HEK293 (cell line): Measurements from ENCODE around the gene JKAMP.
A peak's percentile ranks its signal among the peaks of the same experiment; 100 is the strongest.

Experiments used
- CTCF ChIA-PET: fragments of 350-600 bp; formaldehyde crosslinking; extraction: SDS; loops from one replicate; lab custom pipeline; 2021; ENCODE audit warnings: antibody characterized with exemption; lab: Yijun Ruan, JAX
- POLR2A ChIA-PET: fragments of 300-600 bp; formaldehyde crosslinking; extraction: SDS; loops from one replicate; lab custom pipeline; 2020; ENCODE audit warnings: antibody characterized with exemption, inconsistent platforms; lab: Yijun Ruan, JAX
- H3K27ac ChIP-seq: fragments of 200-500 bp; sonication (Bioruptor generic); 2 replicates; pipeline ENCODE4 v1.5.1; 2014; ENCODE audit warnings: low read depth, low read length, control low read depth, inconsistent platforms; ENCODE audit errors: extremely low read depth
- H3K36me3 ChIP-seq, 2 experiments: fragments of 200-500 bp in 1 of 2; sonication (Bioruptor generic) in 1 of 2; 1 replicate in 1 of 2; 2 replicates in 1 of 2; pipeline ENCODE4 v1.5.1; 2014 to 2017; ENCODE audit warnings: inconsistent platforms in 2 of 2, low read length in 2 of 2; ENCODE audit not compliant: control insufficient read depth in 2 of 2, insufficient read depth in 1 of 2
- H3K4me1 ChIP-seq: fragments of 200-500 bp; sonication (Bioruptor generic); 2 replicates; pipeline ENCODE4 v1.5.1; 2014; ENCODE audit warnings: mild to moderate bottlenecking, low read length, inconsistent platforms; ENCODE audit not compliant: control insufficient read depth, insufficient read depth
- H3K4me3 ChIP-seq: 2 replicates; pipeline ENCODE4 v1.5.1; 2011; ENCODE audit warnings: low read depth, mild to moderate bottlenecking, control low read depth, low read length, moderate library complexity
- H3K9me3 ChIP-seq: fragments of 200-500 bp; sonication (Bioruptor generic); 2 replicates; pipeline ENCODE4 v1.5.1; 2014; ENCODE audit warnings: low read depth, low read length, inconsistent platforms; ENCODE audit not compliant: control insufficient read depth, insufficient read depth
- GLI2 ChIP-seq: fragments of 450-650 bp; formaldehyde crosslinking; IDR thresholded peaks from 2 replicates; pipeline ENCODE4; 2017; ENCODE audit warnings: missing biosample characterization, missing genetic modification characterization, low read depth, borderline replicate concordance
- GLI4 ChIP-seq: fragments of 450-650 bp; formaldehyde crosslinking; IDR thresholded peaks from 2 replicates; pipeline ENCODE4 v1.5.1; 2016; ENCODE audit warnings: missing biosample characterization, missing genetic modification characterization
- HOXA7 ChIP-seq: sonication (generic); formaldehyde crosslinking; IDR thresholded peaks from 2 replicates; pipeline ENCODE4 v1.8.1; 2022; ENCODE audit warnings: missing genetic modification reagents, borderline replicate concordance
- KLF7 ChIP-seq: fragments of 450-650 bp; formaldehyde crosslinking; IDR thresholded peaks from 2 replicates; pipeline ENCODE4 v1.5.1; 2016; ENCODE audit warnings: missing biosample characterization, missing genetic modification characterization, borderline replicate concordance
- KLF9 ChIP-seq: fragments of 450-650 bp; formaldehyde crosslinking; IDR thresholded peaks from 2 replicates; pipeline ENCODE4 v1.5.1; 2016; ENCODE audit warnings: missing biosample characterization, missing genetic modification characterization, low read depth
- ZEB2 ChIP-seq: fragments of 450-650 bp; formaldehyde crosslinking; IDR thresholded peaks from 2 replicates; pipeline ENCODE4 v1.5.1; 2016; ENCODE audit warnings: missing biosample characterization, missing genetic modification characterization
- ZFP41 ChIP-seq: fragments of 450-650 bp; formaldehyde crosslinking; IDR thresholded peaks from 2 replicates; pipeline ENCODE4 v1.5.1; 2016; ENCODE audit warnings: missing biosample characterization, missing genetic modification characterization, borderline replicate concordance
- ZIC2 ChIP-seq: fragments of 450-650 bp; formaldehyde crosslinking; IDR thresholded peaks from 2 replicates; pipeline ENCODE4 v1.5.1; 2016; ENCODE audit warnings: missing biosample characterization, missing genetic modification characterization
- ZNF132 ChIP-seq: fragments of 450-650 bp; formaldehyde crosslinking; IDR thresholded peaks from 2 replicates; pipeline ENCODE4 v1.5.1; 2017; ENCODE audit warnings: missing biosample characterization, missing genetic modification characterization, borderline replicate concordance
- ZNF18 ChIP-seq: fragments of 450-650 bp; formaldehyde crosslinking; IDR thresholded peaks from 2 replicates; pipeline ENCODE4 v1.5.1; 2016; ENCODE audit warnings: missing biosample characterization, missing genetic modification characterization
- ZNF214 ChIP-seq: fragments of 450-650 bp; formaldehyde crosslinking; IDR thresholded peaks from 2 replicates; pipeline ENCODE4 v1.5.1; 2017; ENCODE audit warnings: missing biosample characterization, mild to moderate bottlenecking, missing genetic modification characterization, borderline replicate concordance
- ZNF221 ChIP-seq: fragments of 450-650 bp; formaldehyde crosslinking; IDR thresholded peaks from 2 replicates; pipeline ENCODE4 v1.5.1; 2017; ENCODE audit warnings: missing biosample characterization, missing genetic modification characterization, borderline replicate concordance
- ZNF223 ChIP-seq: fragments of 450-650 bp; formaldehyde crosslinking; IDR thresholded peaks from 2 replicates; pipeline ENCODE4 v1.5.1; 2016; ENCODE audit warnings: missing biosample characterization, missing genetic modification characterization
- ZNF26 ChIP-seq: fragments of 450-650 bp; formaldehyde crosslinking; IDR thresholded peaks from 2 replicates; pipeline ENCODE4 v1.5.1; 2016; ENCODE audit warnings: missing biosample characterization, missing genetic modification characterization
- ZNF335 ChIP-seq: fragments of 450-650 bp; formaldehyde crosslinking; conservative IDR thresholded peaks from 2 replicates; pipeline ENCODE4 v1.5.1; 2016; ENCODE audit warnings: missing biosample characterization, missing genetic modification characterization
- ZNF341 ChIP-seq: fragments of 450-650 bp; formaldehyde crosslinking; IDR thresholded peaks from 2 replicates; pipeline ENCODE4; 2016; ENCODE audit warnings: low read depth, missing biosample characterization, missing genetic modification characterization
- ZNF366 ChIP-seq: fragments of 450-650 bp; formaldehyde crosslinking; conservative IDR thresholded peaks from 2 replicates; pipeline ENCODE4 v1.5.1; 2016; ENCODE audit warnings: missing biosample characterization, missing genetic modification characterization
- ZNF404 ChIP-seq: fragments of 450-650 bp; formaldehyde crosslinking; IDR thresholded peaks from 2 replicates; pipeline ENCODE4 v1.5.1; 2017; ENCODE audit warnings: missing biosample characterization, missing genetic modification characterization
- ZNF529 ChIP-seq: fragments of 450-650 bp; formaldehyde crosslinking; IDR thresholded peaks from 2 replicates; pipeline ENCODE4 v1.5.1; 2017; ENCODE audit warnings: missing genetic modification characterization, missing biosample characterization; ENCODE audit not compliant: insufficient replicate concordance
- ZNF530 ChIP-seq: fragments of 450-650 bp; formaldehyde crosslinking; IDR thresholded peaks from 2 replicates; pipeline ENCODE4 v1.5.1; 2016; ENCODE audit warnings: low read depth, missing biosample characterization, missing genetic modification characterization
- ZNF555 ChIP-seq: fragments of 450-650 bp; formaldehyde crosslinking; conservative IDR thresholded peaks from 2 replicates; pipeline ENCODE4 v1.5.1; 2017; ENCODE audit warnings: missing biosample characterization, mild to moderate bottlenecking, missing genetic modification characterization, inconsistent platforms
- ZNF660 ChIP-seq: fragments of 450-650 bp; IDR thresholded peaks from 2 replicates; pipeline ENCODE4 v1.5.1; 2018; ENCODE audit warnings: missing biosample characterization, mild to moderate bottlenecking, missing genetic modification characterization
- ZNF768 ChIP-seq: fragments of 450-650 bp; formaldehyde crosslinking; IDR thresholded peaks from 2 replicates; pipeline ENCODE4 v1.5.1; 2018; ENCODE audit warnings: missing biosample characterization, mild to moderate bottlenecking, missing genetic modification characterization
- ZSCAN23 ChIP-seq: fragments of 450-650 bp; formaldehyde crosslinking; IDR thresholded peaks from 2 replicates; pipeline ENCODE4 v1.5.1; 2016; ENCODE audit warnings: missing biosample characterization, missing genetic modification characterization
- ZSCAN4 ChIP-seq: fragments of 450-650 bp; formaldehyde crosslinking; IDR thresholded peaks from 2 replicates; pipeline ENCODE4 v1.5.1; 2017; ENCODE audit warnings: missing biosample characterization, missing genetic modification characterization
- TF ChIP-seq, protein P1 (sequence below): fragments of 450-650 bp; formaldehyde crosslinking; IDR thresholded peaks from 2 replicates; pipeline ENCODE4 v1.5.1; 2017; ENCODE audit warnings: missing biosample characterization, mild to moderate bottlenecking, missing genetic modification characterization, moderate library complexity

Gene JKAMP

GRCh38 chr14:59483819-59484638 is at the start of gene JKAMP, which contains the start of gene L3HYPDH (continued):
- TF ChIP-seq ZNF341 (tag by site-specific recombination) = peak; percentile 87
- no peak for TF ChIP-seq KLF7 (tag by site-specific recombination)
- no peak for TF ChIP-seq ZSCAN23 (tag by site-specific recombination)
- TF ChIP-seq ZIC2 = peak; percentile 72
- TF ChIP-seq ZNF18 (tag by site-specific recombination) = no peak
- peak; percentile 46 for TF ChIP-seq ZEB2
- peak; percentile 85 for TF ChIP-seq KLF9
- TF ChIP-seq ZNF530 (tag by site-specific recombination) = no peak
- TF ChIP-seq ZNF223 = peak; percentile 46; the same call in 1 of the 2 replicates

GRCh38 chr14:59435101-59435500 is 49.2 kb upstream of the JKAMP start:
- H3K36me3 ChIP-seq = no peaks in the 10 kb centered on the region; a peak in 1 of 3 replicates
- no peak overlapping the region for H3K4me3 ChIP-seq
- H3K9me3 ChIP-seq = no peaks in the 10 kb centered on the region
- CTCF ChIA-PET = interaction anchor here (1.4 to 1.7 kb wide), 2 partner anchors 9 to 308 kb away, joined by 5 to 6 read pairs; no protein-coding TSS in a partner anchor
- no peak for TF ChIP-seq ZNF660 (tag by site-specific recombination)
- TF ChIP-seq ZNF26 (tag by site-specific recombination) = no peak
- TF ChIP-seq ZNF132 (tag by site-specific recombination) = no peak
- TF ChIP-seq ZNF335 (tag by site-specific recombination) = no peak
- TF ChIP-seq GLI4 = no peak
- no peak for TF ChIP-seq ZNF404 (tag by site-specific recombination)
- no peak for TF ChIP-seq ZFP41 (tag by site-specific recombination)
- no peak for TF ChIP-seq ZNF214
- TF ChIP-seq GLI2 = no peak
- POLR2A ChIA-PET = no interaction called here
- H3K27ac ChIP-seq = no peak overlapping the region
- H3K4me1 ChIP-seq = no peaks in the 10 kb centered on the region

GRCh38 chr14:59435987-59436386 is 48.3 kb upstream of the JKAMP start:
- no peaks in the 10 kb centered on the region for H3K4me1 ChIP-seq
- TF ChIP-seq ZNF529 (tag by site-specific recombination) (no peak), ZNF366 (tag by site-specific recombination) (no peak), ZSCAN4 (tag by site-specific recombination) (no peak), HOXA7 (CRISPR knock-in tag) (no peak), ZNF555 (no peak), ZNF768 (tag by site-specific recombination) (no peak), ZNF221 (tag by site-specific recombination) (no peak)
- TF ChIP-seq, protein P1, sequence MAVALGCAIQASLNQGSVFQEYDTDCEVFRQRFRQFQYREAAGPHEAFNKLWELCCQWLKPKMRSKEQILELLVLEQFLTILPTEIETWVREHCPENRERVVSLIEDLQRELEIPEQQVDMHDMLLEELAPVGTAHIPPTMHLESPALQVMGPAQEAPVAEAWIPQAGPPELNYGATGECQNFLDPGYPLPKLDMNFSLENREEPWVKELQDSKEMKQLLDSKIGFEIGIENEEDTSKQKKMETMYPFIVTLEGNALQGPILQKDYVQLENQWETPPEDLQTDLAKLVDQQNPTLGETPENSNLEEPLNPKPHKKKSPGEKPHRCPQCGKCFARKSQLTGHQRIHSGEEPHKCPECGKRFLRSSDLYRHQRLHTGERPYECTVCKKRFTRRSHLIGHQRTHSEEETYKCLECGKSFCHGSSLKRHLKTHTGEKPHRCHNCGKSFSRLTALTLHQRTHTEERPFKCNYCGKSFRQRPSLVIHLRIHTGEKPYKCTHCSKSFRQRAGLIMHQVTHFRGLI (tag by site-specific recombination) = no peak
- ChIA-PET CTCF (interaction anchor here (0.6 to 1.7 kb wide), 3 partner anchors 8 to 309 kb away, joined by 3 to 6 read pairs (median 5); no protein-coding TSS in a partner anchor), POLR2A (no interaction called here)
- H3K27ac ChIP-seq = no peak overlapping the region
- no peak overlapping the region for H3K4me3 ChIP-seq
- no peaks in the 10 kb centered on the region for H3K9me3 ChIP-seq
- H3K36me3 ChIP-seq = no peaks in the 10 kb centered on the region; a peak in 1 of 3 replicates
